ENCODE measurements around the gene EXOC3. TPM values are rescaled to one million over a fixed set of nuclear protein-coding genes. Genes with fewer than 3 reads are reported as not detected.
"Not testable (repeated sequence)": the region's sequence is repeated elsewhere in the genome, so short reads cannot be mapped to it uniquely, and the experiment has no call there.

EXOC3 gene
- total RNA-seq, 1 experiment from 2014 or later = 26.9 TPM

GRCh38 chr5:484556-484955, 41.6 kb downstream of the EXOC3 start:
- no peak overlapping the region for H3K4me3 ChIP-seq
- H3K27me3 ChIP-seq (replicated peaks) = peaks cover 49% of the 10 kb centered on the region
- no peaks in the 10 kb centered on the region for H3K9me3 ChIP-seq (replicated peaks)
- H3K27ac ChIP-seq = no peak overlapping the region
- no peaks in the 10 kb centered on the region for H3K4me1 ChIP-seq (replicated peaks)
- H3K36me3 ChIP-seq = no peaks in the 10 kb centered on the region
- no peak for DNase-seq (ENCODE audit: low read depth in 1 of 2, low spot score in 2 of 2)

- Histone ChIP-seq H3K9me3 (replicated peaks) (no peaks in the 10 kb centered on the region), H3K4me3 (no peak overlapping the region), H3K27ac (no peak overlapping the region), H3K27me3 (replicated peaks) (peaks cover 46% of the 10 kb centered on the region), H3K36me3 (no peaks in the 10 kb centered on the region), H3K4me1 (replicated peaks) (no peaks in the 10 kb centered on the region)
- no peak for DNase-seq (ENCODE audit: low read depth in 1 of 2, low spot score in 2 of 2)
Observed at GRCh38 chr5:485113-485945, 42.4 kb downstream of the EXOC3 start.

GRCh38 chr5:485946-486491, 43.0 kb downstream of the EXOC3 start:
- Histone ChIP-seq H3K36me3 (no peaks in the 10 kb centered on the region), H3K4me3 (no peak overlapping the region), H3K27ac (no peak overlapping the region), H3K9me3 (replicated peaks) (no peaks in the 10 kb centered on the region), H3K27me3 (replicated peaks) (peaks cover 39% of the 10 kb centered on the region), H3K4me1 (replicated peaks) (no peaks in the 10 kb centered on the region)
- no peak for DNase-seq (ENCODE audit: low read depth in 1 of 2, low spot score in 2 of 2)

GRCh38 chr5:486597-486996, 43.6 kb downstream of the EXOC3 start:
- H3K27ac ChIP-seq; H3K4me1 ChIP-seq (replicated peaks); H3K36me3 ChIP-seq; H3K4me3 ChIP-seq; H3K9me3 ChIP-seq (replicated peaks); DNase-seq (ENCODE audit: low read depth in 1 of 2, low spot score in 2 of 2): not testable (repeated sequence)
- peaks cover 35% of the 10 kb centered on the region for H3K27me3 ChIP-seq (replicated peaks)

- H3K27ac ChIP-seq = no peak overlapping the region
- H3K4me3 ChIP-seq = no peak overlapping the region
- peaks cover 42% of the 10 kb centered on the region for H3K27me3 ChIP-seq (replicated peaks)
- no peak for DNase-seq (ENCODE audit: low read depth in 1 of 2, low spot score in 2 of 2)
- H3K9me3 ChIP-seq (replicated peaks) = no peaks in the 10 kb centered on the region
- no peaks in the 10 kb centered on the region for H3K4me1 ChIP-seq (replicated peaks)
- H3K36me3 ChIP-seq = no peaks in the 10 kb centered on the region
Observed at GRCh38 chr5:488241-488640, 45.3 kb downstream of the EXOC3 start.

GRCh38 chr5:488744-489688, 46.0 kb downstream of the EXOC3 start:
- Histone ChIP-seq H3K4me3 (no peak overlapping the region), H3K27ac (no peak overlapping the region), H3K27me3 (replicated peaks) (peaks cover 46% of the 10 kb centered on the region), H3K9me3 (replicated peaks) (no peaks in the 10 kb centered on the region), H3K4me1 (replicated peaks) (no peaks in the 10 kb centered on the region), H3K36me3 (no peaks in the 10 kb centered on the region)
- no peak for DNase-seq (ENCODE audit: low read depth in 1 of 2, low spot score in 2 of 2)

- H3K4me1 ChIP-seq (replicated peaks) = no peaks in the 10 kb centered on the region
- no peak for DNase-seq (ENCODE audit: low read depth in 1 of 2, low spot score in 2 of 2)
- H3K36me3 ChIP-seq = no peaks in the 10 kb centered on the region
- H3K27me3 ChIP-seq (replicated peaks) = peaks cover 50% of the 10 kb centered on the region
- no peak overlapping the region for H3K27ac ChIP-seq
- H3K4me3 ChIP-seq = no peak overlapping the region
- H3K9me3 ChIP-seq (replicated peaks) = no peaks in the 10 kb centered on the region
Observed at GRCh38 chr5:489689-490080, 46.7 kb downstream of the EXOC3 start.

- DNase-seq (ENCODE audit: low read depth in 1 of 2, low spot score in 2 of 2) = no peak
- no peaks in the 10 kb centered on the region for H3K9me3 ChIP-seq (replicated peaks)
- H3K36me3 ChIP-seq = no peaks in the 10 kb centered on the region
- H3K27me3 ChIP-seq (replicated peaks) = peaks cover 47% of the 10 kb centered on the region
- no peak overlapping the region for H3K27ac ChIP-seq
- H3K4me1 ChIP-seq (replicated peaks) = no peaks in the 10 kb centered on the region
- no peak overlapping the region for H3K4me3 ChIP-seq
Observed at GRCh38 chr5:490116-491106, 47.4 kb downstream of the EXOC3 start.

GRCh38 chr5:491119-491855, 48.3 kb downstream of the EXOC3 start:
- Histone ChIP-seq H3K4me3 (no peak overlapping the region), H3K27ac (no peak overlapping the region), H3K36me3 (no peaks in the 10 kb centered on the region), H3K4me1 (replicated peaks) (no peaks in the 10 kb centered on the region), H3K27me3 (replicated peaks) (peaks cover 45% of the 10 kb centered on the region), H3K9me3 (replicated peaks) (no peaks in the 10 kb centered on the region)
- no peak for DNase-seq (ENCODE audit: low read depth in 1 of 2, low spot score in 2 of 2)

- DNase-seq (ENCODE audit: low read depth in 1 of 2, low spot score in 2 of 2) = no peak
- no peaks in the 10 kb centered on the region for H3K36me3 ChIP-seq
- H3K27me3 ChIP-seq (replicated peaks) = peaks cover 49% of the 10 kb centered on the region
- no peak overlapping the region for H3K4me3 ChIP-seq
- no peak overlapping the region for H3K27ac ChIP-seq
- H3K4me1 ChIP-seq (replicated peaks) = no peaks in the 10 kb centered on the region
- H3K9me3 ChIP-seq (replicated peaks) = no peaks in the 10 kb centered on the region
Observed at GRCh38 chr5:491856-492155, 48.8 kb downstream of the EXOC3 start.

GRCh38 chr5:492314-492893, 49.4 kb downstream of the EXOC3 start:
- H3K9me3 ChIP-seq (replicated peaks) = no peaks in the 10 kb centered on the region
- H3K36me3 ChIP-seq = no peaks in the 10 kb centered on the region
- H3K4me3 ChIP-seq = no peak overlapping the region
- no peaks in the 10 kb centered on the region for H3K4me1 ChIP-seq (replicated peaks)
- no peak overlapping the region for H3K27ac ChIP-seq
- peaks cover 54% of the 10 kb centered on the region for H3K27me3 ChIP-seq (replicated peaks)
- DNase-seq (ENCODE audit: low read depth in 1 of 2, low spot score in 2 of 2) = no peak

GRCh38 chr5:493119-493701, 50.2 kb downstream of the EXOC3 start:
- Histone ChIP-seq H3K27ac (no peak overlapping the region), H3K36me3 (no peaks in the 10 kb centered on the region), H3K4me1 (replicated peaks) (no peaks in the 10 kb centered on the region), H3K4me3 (no peak overlapping the region), H3K27me3 (replicated peaks) (peaks cover 57% of the 10 kb centered on the region), H3K9me3 (replicated peaks) (no peaks in the 10 kb centered on the region)
- DNase-seq (ENCODE audit: low read depth in 1 of 2, low spot score in 2 of 2) = no peak
